Thoracic aorta (tissue), 2 donors: ENCODE data around the gene ZNF217. TPM values are rescaled to one million over a fixed set of nuclear protein-coding genes. Genes with fewer than 3 reads are reported as not detected.
"Not testable (repeated sequence)": the region's sequence is repeated elsewhere in the genome, so short reads cannot be mapped to it uniquely, and the experiment has no call there.

Source experiments
- ATAC-seq: fragments of 150-250 bp; one replicate; pipeline ENCODE4 v1.8.0; 2017; ENCODE audit warnings: low read depth; ENCODE audit not compliant: insufficient number of reproducible peaks, low FRiP score
- DNase-seq: peaks from one replicate; pipeline ENCODE4 v3.0.0-alpha.2; 2020; ENCODE audit warnings: low spot score
- H3K27ac ChIP-seq, 2 donors: fragments of 200-600 bp; sonication (generic); 1 replicate in 1 of 2; 2 replicates in 1 of 2; pipeline ENCODE4 v1.5.1; 2016; ENCODE audit warnings: mild to moderate bottlenecking in 2 of 2, moderate library complexity in 2 of 2
- H3K27me3 ChIP-seq: fragments of 200-600 bp; sonication (generic); replicated peaks from 2 replicates; pipeline ENCODE4 v1.6.0; 2016; ENCODE audit warnings: mild to moderate bottlenecking; ENCODE audit not compliant: insufficient read depth
- H3K36me3 ChIP-seq: fragments of 200-600 bp; sonication (generic); one replicate; pipeline ENCODE4 v1.5.1; 2016
- H3K4me1 ChIP-seq, 2 donors: fragments of 200-600 bp; sonication (generic); 1 replicate in 1 of 2; 2 replicates in 1 of 2; pipeline versions ENCODE4 v1.5.1 to v1.6.0; 2016; ENCODE audit warnings: low read depth in 2 of 2, mild to moderate bottlenecking in 1 of 2; ENCODE audit not compliant: control insufficient read depth in 1 of 2
- H3K4me3 ChIP-seq: fragments of 200-600 bp; sonication (generic); 2 replicates; pipeline ENCODE4 v1.5.1; 2016; ENCODE audit warnings: mild to moderate bottlenecking
- H3K9me3 ChIP-seq: fragments of 200-600 bp; sonication (generic); 2 replicates; pipeline ENCODE4 v1.5.1; 2016
- total RNA-seq, 2 donors: library from RNA; depleted of rRNA; stranded (reverse); fragments of >200 nt; gene quantifications; one replicate each; pipeline versions ENCODE4 v1.1.0 to v1.2.3, GENCODE V29; 2016
- TF ChIP-seq, protein P1 (sequence below): fragments of 200-600 bp; sonication (generic); IDR thresholded peaks from one replicate; pipeline ENCODE4 v1.5.1; 2019; ENCODE audit warnings: antibody characterized with exemption

ZNF217 gene
- total RNA-seq, 2 donors from 2014 or later, result 12.5 to 21.4 TPM

DNA sequence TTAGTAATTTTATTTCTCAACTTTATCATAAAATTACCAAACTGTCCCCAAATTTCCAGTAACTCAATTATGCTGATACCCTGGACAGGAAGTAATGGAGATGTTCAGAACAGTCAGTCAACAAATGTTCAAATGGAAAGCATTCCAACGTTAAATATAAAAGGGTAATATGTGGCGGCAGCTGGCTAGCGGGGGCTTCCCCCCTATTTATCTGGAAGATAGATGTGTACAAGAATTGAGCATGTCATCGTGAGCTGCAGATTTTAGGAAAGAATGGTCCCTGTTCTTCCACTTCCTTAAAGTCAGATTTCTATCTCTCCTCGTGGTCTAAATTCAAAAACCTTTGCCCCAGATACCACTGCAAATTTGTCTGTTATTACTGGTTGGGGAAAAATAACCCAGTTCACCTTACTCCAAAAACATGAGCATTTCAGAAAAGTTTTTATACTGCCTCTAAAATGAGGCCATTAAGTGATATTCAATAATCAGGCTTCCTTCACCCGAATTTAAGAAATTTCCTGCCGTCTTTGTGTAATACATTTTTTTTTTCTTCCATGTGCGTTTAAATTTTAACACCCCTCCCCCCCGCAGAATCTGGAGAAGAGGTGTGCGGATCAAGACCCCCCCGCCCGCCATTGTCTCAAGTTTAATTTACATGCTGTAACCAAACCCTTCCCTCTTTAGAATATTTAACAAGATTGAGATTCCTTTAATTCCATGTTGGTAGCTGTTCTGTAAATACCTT lies 4.1 kb downstream of the ZNF217 start:
- Histone ChIP-seq H3K4me1 (peaks cover 5 to 17% of the 10 kb centered on the region in 2 donors), H3K27ac (peak overlapping the region; percentile 28 to 98)
- not testable (repeated sequence) for ATAC-seq, H3K27me3 ChIP-seq, H3K9me3 ChIP-seq, DNase-seq, H3K4me3 ChIP-seq, H3K36me3 ChIP-seq

DNA sequence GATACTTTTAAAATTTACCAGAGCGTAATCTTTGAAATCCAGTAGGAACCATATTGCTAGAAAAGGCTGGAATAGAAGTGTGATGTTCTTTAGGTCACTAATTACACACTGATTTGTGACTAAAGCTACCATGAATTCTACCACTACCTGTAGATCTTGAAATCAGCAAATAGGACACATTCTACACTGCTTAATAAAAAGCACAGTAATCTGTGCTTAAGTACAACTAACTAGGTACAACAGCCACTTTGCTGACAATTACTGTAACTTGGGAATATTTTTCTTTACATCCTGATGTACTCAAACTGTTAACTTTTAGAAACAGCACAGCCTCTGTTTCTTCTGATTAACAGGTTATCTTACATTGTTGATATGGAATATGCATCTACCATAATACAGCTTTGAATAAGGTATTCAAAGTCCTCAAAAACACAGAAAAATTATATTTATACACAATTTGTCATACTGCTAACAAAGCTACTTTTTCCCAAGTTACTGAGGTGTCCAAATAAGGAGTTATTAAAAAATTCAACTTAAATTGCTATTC lies 6.4 kb downstream of the ZNF217 start:
- H3K27ac ChIP-seq, H3K9me3 ChIP-seq, DNase-seq, H3K4me3 ChIP-seq, H3K36me3 ChIP-seq, H3K27me3 ChIP-seq, ATAC-seq: not testable (repeated sequence)
- peaks cover 5 to 17% of the 10 kb centered on the region in 2 donors for H3K4me1 ChIP-seq

DNA sequence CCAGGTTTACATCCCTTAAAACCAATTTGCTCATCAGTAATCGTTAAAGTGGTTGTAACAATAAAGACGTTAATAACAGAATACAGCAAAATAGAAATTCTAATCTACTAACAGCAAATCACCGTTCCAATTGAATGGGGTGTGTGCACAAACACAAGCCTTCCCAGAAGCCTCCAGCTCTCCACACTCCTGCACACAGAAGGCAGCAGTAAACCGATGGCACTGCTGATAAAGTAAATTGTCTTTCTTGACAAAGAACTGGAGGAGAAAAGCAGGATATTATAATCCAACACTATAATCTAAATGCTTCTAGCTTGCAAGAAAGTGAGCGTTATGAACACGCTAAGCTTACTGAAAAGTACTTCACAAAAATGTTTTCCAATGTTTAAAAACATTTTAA lies 7.0 kb downstream of the ZNF217 start:
- Histone ChIP-seq H3K4me1 (peaks cover 5 to 17% of the 10 kb centered on the region in 2 donors), H3K4me3 (peak overlapping the region; percentile 3), H3K9me3 (no peaks in the 10 kb centered on the region), H3K27me3 (no peaks in the 10 kb centered on the region), H3K36me3 (peaks cover 5% of the 10 kb centered on the region), H3K27ac (peak overlapping the region in 1 of 2 donors; percentile 5)
- ATAC-seq, result no peak
- TF ChIP-seq, protein P1, sequence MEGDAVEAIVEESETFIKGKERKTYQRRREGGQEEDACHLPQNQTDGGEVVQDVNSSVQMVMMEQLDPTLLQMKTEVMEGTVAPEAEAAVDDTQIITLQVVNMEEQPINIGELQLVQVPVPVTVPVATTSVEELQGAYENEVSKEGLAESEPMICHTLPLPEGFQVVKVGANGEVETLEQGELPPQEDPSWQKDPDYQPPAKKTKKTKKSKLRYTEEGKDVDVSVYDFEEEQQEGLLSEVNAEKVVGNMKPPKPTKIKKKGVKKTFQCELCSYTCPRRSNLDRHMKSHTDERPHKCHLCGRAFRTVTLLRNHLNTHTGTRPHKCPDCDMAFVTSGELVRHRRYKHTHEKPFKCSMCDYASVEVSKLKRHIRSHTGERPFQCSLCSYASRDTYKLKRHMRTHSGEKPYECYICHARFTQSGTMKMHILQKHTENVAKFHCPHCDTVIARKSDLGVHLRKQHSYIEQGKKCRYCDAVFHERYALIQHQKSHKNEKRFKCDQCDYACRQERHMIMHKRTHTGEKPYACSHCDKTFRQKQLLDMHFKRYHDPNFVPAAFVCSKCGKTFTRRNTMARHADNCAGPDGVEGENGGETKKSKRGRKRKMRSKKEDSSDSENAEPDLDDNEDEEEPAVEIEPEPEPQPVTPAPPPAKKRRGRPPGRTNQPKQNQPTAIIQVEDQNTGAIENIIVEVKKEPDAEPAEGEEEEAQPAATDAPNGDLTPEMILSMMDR, result no peak
- no peak for DNase-seq

DNA sequence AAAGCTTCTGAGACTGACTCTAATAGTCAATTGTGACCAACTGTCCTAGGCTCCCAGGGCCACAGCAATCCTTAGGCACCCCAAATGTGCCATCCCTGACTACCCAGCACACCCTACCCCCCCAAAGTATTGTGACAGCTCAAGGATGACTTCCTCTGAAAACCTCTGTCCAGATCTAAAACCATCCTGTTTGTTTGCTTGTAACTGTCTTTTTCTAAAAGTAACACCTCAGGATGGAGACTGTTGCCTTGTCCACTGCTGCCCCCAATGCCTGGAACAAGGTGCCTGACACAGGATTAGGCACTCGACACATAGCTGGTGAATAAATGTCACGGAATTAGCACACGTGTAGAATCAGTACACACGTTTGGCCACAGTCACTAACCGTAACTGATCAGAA lies 7.7 kb downstream of the ZNF217 start:
- not testable (repeated sequence) for H3K36me3 ChIP-seq, DNase-seq, ATAC-seq, H3K27me3 ChIP-seq, H3K9me3 ChIP-seq
- Histone ChIP-seq H3K4me3 (peak overlapping the region; percentile 3), H3K27ac (peak overlapping the region in 1 of 2 donors; percentile 5), H3K4me1 (peaks cover 7 to 15% of the 10 kb centered on the region in 2 donors)

DNA sequence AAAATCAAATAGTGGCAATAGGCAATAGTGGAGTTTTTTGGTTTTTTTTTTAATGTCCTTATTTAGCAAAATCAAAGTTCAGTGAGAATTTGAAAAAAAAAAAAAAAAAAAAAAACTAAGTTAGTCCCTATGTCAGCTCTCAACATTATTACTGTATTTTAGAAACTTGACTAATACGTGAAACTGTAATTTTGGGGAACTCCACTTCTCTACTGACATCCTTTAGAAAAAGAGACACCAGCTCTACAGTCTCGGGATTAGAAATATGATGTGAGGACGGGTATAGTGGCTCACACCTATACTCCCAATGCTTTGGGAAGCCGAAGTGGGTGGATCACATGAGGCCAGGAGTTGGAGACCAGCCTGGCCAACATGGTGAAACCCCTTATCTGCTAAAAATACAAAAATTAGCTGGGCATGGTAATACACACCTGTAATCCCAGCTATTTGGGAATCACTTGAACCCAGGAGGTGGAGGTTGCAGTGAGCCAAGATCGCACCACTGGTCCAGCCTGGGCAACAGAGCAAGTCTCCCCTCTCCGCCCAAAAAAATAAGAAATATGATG lies 8.6 kb downstream of the ZNF217 start:
- not testable (repeated sequence) for H3K4me3 ChIP-seq, H3K27me3 ChIP-seq, ATAC-seq, DNase-seq, H3K27ac ChIP-seq, H3K36me3 ChIP-seq, H3K9me3 ChIP-seq
- H3K4me1 ChIP-seq, result peaks cover 15 to 22% of the 10 kb centered on the region in 2 donors

DNA sequence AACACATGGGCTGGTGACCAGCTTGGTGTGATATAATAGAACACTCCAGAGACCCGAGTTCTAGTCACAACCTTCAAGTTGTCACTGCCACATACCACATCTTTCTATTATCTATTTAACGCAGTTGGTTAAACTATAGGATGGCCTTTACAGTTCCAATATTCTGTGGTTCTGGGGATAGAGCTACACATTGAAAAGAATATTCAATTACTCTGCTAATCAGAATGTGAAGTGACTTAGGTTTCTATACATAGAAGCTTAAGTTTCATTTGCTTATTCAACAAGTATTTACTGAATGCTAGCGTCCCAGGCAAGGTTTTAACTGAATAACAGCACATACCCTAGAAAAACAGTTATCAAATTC lies 9.1 kb downstream of the ZNF217 start:
- not testable (repeated sequence) for H3K4me3 ChIP-seq, H3K9me3 ChIP-seq, H3K27me3 ChIP-seq, DNase-seq, ATAC-seq, H3K36me3 ChIP-seq
- H3K4me1 ChIP-seq, result peaks cover 21 to 22% of the 10 kb centered on the region in 2 donors
- peak overlapping the region in 1 of 2 donors; percentile 20 for H3K27ac ChIP-seq

DNA sequence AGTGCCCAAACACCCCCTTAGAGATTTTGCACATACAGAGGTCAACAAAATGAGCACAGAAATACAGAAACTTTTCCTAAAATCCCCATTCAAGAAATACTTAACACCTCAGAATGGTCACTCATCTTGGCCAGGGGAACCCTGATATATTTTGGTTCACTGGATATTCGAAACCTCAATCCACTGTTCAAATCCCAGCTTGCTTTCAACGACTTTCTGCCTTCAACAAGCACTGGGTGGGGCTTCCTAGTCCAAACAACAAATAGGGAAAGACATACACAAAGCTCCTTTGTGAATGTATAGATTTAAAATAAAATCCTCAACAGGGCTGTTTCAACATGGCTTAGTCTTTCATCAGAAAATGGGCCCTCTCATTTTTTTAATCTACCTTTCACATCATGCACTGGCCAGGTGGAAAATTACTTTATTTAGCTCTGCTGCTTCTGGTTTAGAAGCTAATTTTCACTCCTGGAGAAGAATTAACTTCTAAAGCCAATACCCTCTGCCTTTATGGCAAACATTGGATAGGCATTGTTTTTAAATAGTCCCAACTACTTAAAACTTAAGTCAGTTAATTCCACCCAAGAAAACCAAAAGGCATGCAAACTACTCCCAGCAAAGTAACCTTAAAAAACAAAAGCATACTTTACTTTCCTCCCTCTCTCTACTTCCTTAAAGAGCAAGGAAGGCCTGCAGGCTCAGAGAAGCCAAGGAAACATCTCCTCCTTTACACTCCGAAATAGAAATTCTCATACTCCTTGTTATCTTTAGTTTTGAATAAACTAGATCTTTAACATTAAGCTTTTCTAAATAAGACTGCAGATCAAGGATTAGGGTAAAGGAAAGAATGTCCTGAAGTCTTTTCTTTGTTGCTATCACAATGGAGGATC lies 9.7 kb downstream of the ZNF217 start:
- not testable (repeated sequence) for H3K27me3 ChIP-seq, H3K9me3 ChIP-seq, DNase-seq, ATAC-seq, H3K36me3 ChIP-seq, H3K4me3 ChIP-seq
- peak overlapping the region in 1 of 2 donors; percentile 20 for H3K27ac ChIP-seq
- H3K4me1 ChIP-seq, result peaks cover 27% of the 10 kb centered on the region in 2 donors
